Stimulated activated CD8-positive, alpha-beta memory T cell treated with anti-CD3 and anti-CD28 coated beads, Interleukin-4, amount 100 ng/mL, for 1 hour (primary cell): ENCODE results near the gene ZBP1.

Source experiments
- DNase-seq, 2 donors: peaks; one replicate each; pipeline ENCODE4 v3.0.0-alpha.2; 2020; ENCODE audit warnings: low read depth in 2 of 2, low spot score in 1 of 2

Gene ZBP1

GRCh38 chr20:57620274-57620990 lies at the start of gene ZBP1:
Gene ZBP1, minus strand, starts transcription at chr20:57620426. Its CDS starts 131 bp downstream, at chr20:57620295.
- peak in 1 of 2 donors; percentile 43 for DNase-seq

- no peak for DNase-seq
These were observed 49.4 kb upstream of the ZBP1 start for GRCh38 chr20:57669632-57670031.

- DNase-seq = no peak
These were observed 47.9 kb upstream of the ZBP1 start for GRCh38 chr20:57667924-57668782.

GRCh38 chr20:57667388-57667787 lies 47.2 kb upstream of the ZBP1 start:
- no peak for DNase-seq

- DNase-seq = no peak
These were observed 46.6 kb upstream of the ZBP1 start for GRCh38 chr20:57666834-57667157.

- DNase-seq = no peak
These were observed 46.0 kb upstream of the ZBP1 start for GRCh38 chr20:57666106-57666833.

GRCh38 chr20:57665589-57665971 lies 45.4 kb upstream of the ZBP1 start:
- DNase-seq = no peak

- DNase-seq = no peak
These were observed 44.8 kb upstream of the ZBP1 start for GRCh38 chr20:57664924-57665588.

- no peak for DNase-seq
These were observed 44.2 kb upstream of the ZBP1 start for GRCh38 chr20:57664476-57664875.

GRCh38 chr20:57663681-57664451 lies 43.6 kb upstream of the ZBP1 start:
- no peak for DNase-seq

GRCh38 chr20:57663241-57663640 lies 43.0 kb upstream of the ZBP1 start:
- DNase-seq = no peak

- no peak for DNase-seq
These were observed 42.4 kb upstream of the ZBP1 start for GRCh38 chr20:57662456-57663240.

- DNase-seq = no peak
These were observed 41.7 kb upstream of the ZBP1 start for GRCh38 chr20:57661746-57662455.

- no peak for DNase-seq
These were observed 40.9 kb upstream of the ZBP1 start for GRCh38 chr20:57660922-57661745.

- DNase-seq = no peak
These were observed 40.1 kb upstream of the ZBP1 start for GRCh38 chr20:57660181-57660921.

- no peak for DNase-seq
These were observed 39.4 kb upstream of the ZBP1 start for GRCh38 chr20:57659517-57660180.
